ENCODE measurements around the gene ZFP82.

ZFP82 gene

GRCh38 chr19:36373638-36374156 lies 44.7 kb downstream of the ZFP82 start:
- no peak for DNase-seq (ENCODE audit: low read depth)

GRCh38 chr19:36371886-36372285 lies 46.6 kb downstream of the ZFP82 start:
- no peak for DNase-seq (ENCODE audit: low read depth)

GRCh38 chr19:36363845-36364244 lies 54.6 kb downstream of the ZFP82 start:
- DNase-seq (ENCODE audit: low read depth) = no peak

Data from amniotic epithelial cell (primary cell).